ENCODE results near the gene IQCN.

IQCN gene

DNA sequence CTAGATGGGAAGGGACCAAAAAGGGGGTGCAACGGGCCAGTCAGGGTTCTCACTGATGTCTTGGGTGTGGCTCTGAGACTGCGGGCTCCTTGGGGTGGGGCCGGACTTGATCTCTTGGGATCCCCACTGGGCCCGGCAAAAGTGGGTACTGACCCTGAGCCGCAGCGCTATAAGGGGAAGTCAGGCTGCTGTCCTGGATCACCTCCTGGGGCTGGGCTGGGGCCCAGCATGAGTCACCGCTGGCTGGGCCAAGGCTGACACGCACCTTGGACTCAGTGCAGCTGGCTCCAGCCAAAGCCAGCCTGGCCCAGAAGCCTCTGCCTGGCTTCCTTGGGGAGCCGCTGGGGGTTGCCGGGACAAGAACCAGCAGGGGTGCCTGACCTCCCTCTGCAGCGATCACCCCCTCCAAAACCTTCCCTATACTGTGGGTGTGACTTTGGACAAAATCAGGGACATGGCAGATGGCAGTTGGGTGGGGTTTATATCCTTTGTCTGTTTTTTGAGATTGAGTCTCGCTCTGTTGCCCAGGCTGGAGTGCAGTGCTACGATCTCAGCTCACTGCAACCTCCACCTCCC is 617 bp upstream of the IQCN start:
- TF ChIP-seq, protein P1, sequence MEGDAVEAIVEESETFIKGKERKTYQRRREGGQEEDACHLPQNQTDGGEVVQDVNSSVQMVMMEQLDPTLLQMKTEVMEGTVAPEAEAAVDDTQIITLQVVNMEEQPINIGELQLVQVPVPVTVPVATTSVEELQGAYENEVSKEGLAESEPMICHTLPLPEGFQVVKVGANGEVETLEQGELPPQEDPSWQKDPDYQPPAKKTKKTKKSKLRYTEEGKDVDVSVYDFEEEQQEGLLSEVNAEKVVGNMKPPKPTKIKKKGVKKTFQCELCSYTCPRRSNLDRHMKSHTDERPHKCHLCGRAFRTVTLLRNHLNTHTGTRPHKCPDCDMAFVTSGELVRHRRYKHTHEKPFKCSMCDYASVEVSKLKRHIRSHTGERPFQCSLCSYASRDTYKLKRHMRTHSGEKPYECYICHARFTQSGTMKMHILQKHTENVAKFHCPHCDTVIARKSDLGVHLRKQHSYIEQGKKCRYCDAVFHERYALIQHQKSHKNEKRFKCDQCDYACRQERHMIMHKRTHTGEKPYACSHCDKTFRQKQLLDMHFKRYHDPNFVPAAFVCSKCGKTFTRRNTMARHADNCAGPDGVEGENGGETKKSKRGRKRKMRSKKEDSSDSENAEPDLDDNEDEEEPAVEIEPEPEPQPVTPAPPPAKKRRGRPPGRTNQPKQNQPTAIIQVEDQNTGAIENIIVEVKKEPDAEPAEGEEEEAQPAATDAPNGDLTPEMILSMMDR (IDR thresholded peaks at IDR 0.05; ENCODE audit: low read depth, low read length, poor library complexity, severe bottlenecking): no peak
- no peak for TF ChIP-seq EZH2phosphoT487 (IDR thresholded peaks at IDR 0.05; ENCODE audit: borderline replicate concordance, low read length)
- no peaks in the 10 kb centered on the region for H3K9me3 ChIP-seq (ENCODE audit: control insufficient read depth, insufficient read depth, low read length)
- H3K4me3 ChIP-seq (ENCODE audit: low read length): no peak overlapping the region
- peaks cover 37% of the 10 kb centered on the region for H3K36me3 ChIP-seq (ENCODE audit: control insufficient read depth, low read length)
- no peaks in the 10 kb centered on the region for H3K27me3 ChIP-seq (ENCODE audit: control insufficient read depth, low read length)
- no peaks in the 10 kb centered on the region for H3K9me2 ChIP-seq (replicated peaks; ENCODE audit: control insufficient read depth, low read length)
- peaks cover 16% of the 10 kb centered on the region for H3K4me1 ChIP-seq (ENCODE audit: control insufficient read depth, low read length)
- peaks cover 50% of the 10 kb centered on the region for H3K79me2 ChIP-seq (ENCODE audit: control insufficient read depth, low read length)
- peaks cover 22% of the 10 kb centered on the region for H4K20me1 ChIP-seq (ENCODE audit: control insufficient read depth, insufficient read depth, low read depth, low read length)
- H3F3A ChIP-seq (ENCODE audit: control insufficient read depth, insufficient read depth): peaks cover 6% of the 10 kb centered on the region
- H3K27ac ChIP-seq (ENCODE audit: low read depth, low read length): no peak overlapping the region
- no peak overlapping the region for H3K4me2 ChIP-seq (ENCODE audit: low read length)

DNA sequence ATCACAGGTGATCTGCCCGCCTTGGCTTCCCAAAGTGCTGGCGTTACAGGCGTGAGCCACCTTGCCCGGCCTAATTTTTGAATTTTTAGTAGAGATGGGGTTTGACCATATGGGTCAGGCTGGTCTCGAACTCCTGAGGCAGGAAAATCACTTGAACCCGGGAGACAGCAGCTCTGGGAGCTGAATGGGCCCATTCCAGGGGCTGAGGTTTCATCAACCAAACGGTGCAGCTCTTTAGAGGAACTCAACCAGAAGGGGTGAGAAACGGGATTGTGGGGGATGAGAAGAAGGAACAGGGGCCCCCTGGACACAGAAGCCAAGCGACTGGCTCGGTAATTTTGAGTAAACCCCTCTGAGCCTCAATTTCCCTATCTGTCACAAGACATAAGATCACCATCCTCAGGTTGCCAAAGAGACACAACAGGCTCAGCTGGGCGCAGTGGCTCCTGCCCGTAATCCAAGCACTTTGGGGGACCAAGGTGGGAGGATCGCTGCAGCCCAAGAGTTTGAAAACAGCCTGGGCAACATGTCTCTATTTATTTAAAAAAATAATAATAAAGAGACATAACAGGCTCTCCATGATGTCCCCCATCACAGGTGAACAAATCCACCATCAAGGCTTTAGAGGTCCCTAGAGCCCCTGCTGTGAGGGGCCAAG is 562 bp downstream of the IQCN start:
- no peak overlapping the region for H3K4me2 ChIP-seq (ENCODE audit: low read length)
- no peak overlapping the region for H3K27ac ChIP-seq (ENCODE audit: low read depth, low read length)
- peaks cover 9% of the 10 kb centered on the region for H3K4me1 ChIP-seq (ENCODE audit: control insufficient read depth, low read length)
- TF ChIP-seq EZH2phosphoT487 (IDR thresholded peaks at IDR 0.05; ENCODE audit: borderline replicate concordance, low read length): no peak
- TF ChIP-seq, protein P1 (IDR thresholded peaks at IDR 0.05; ENCODE audit: low read depth, low read length, poor library complexity, severe bottlenecking): no peak
- H3F3A ChIP-seq (ENCODE audit: control insufficient read depth, insufficient read depth): peaks cover 7% of the 10 kb centered on the region
- no peaks in the 10 kb centered on the region for H3K9me2 ChIP-seq (replicated peaks; ENCODE audit: control insufficient read depth, low read length)
- H3K27me3 ChIP-seq (ENCODE audit: control insufficient read depth, low read length): no peaks in the 10 kb centered on the region
- H3K4me3 ChIP-seq (ENCODE audit: low read length): no peak overlapping the region
- H4K20me1 ChIP-seq (ENCODE audit: control insufficient read depth, insufficient read depth, low read depth, low read length): peaks cover 16% of the 10 kb centered on the region
- peaks cover 38% of the 10 kb centered on the region for H3K79me2 ChIP-seq (ENCODE audit: control insufficient read depth, low read length)
- H3K9me3 ChIP-seq (ENCODE audit: control insufficient read depth, insufficient read depth, low read length): no peaks in the 10 kb centered on the region
- peaks cover 27% of the 10 kb centered on the region for H3K36me3 ChIP-seq (ENCODE audit: control insufficient read depth, low read length)

DNA sequence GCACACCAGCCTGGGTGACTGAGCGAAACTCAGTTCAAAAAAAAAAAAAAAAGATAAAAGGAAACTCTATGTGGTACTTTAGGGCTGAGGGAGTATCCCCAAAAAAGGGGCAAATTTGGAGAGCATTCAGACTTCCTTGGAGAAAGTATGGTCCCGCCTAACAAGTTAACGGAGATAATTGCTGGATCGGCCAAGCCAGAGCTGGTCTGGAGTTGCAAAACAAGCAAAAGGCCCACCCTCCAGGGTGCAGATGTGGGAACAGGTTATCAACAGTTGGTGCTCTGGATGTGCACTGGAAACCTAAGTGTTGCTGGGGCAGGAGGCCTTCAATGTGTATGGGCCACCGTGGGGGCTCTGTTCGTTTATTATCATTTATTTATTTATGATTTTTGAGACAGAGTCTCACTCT is 2.8 kb downstream of the IQCN start:
- H3K9me2 ChIP-seq (replicated peaks; ENCODE audit: control insufficient read depth, low read length): no peaks in the 10 kb centered on the region
- peaks cover 7% of the 10 kb centered on the region for H3F3A ChIP-seq (ENCODE audit: control insufficient read depth, insufficient read depth)
- no peaks in the 10 kb centered on the region for H3K27me3 ChIP-seq (ENCODE audit: control insufficient read depth, low read length)
- peaks cover 18% of the 10 kb centered on the region for H3K79me2 ChIP-seq (ENCODE audit: control insufficient read depth, low read length)
- H3K4me2 ChIP-seq (ENCODE audit: low read length): no peak overlapping the region
- no peak overlapping the region for H3K4me3 ChIP-seq (ENCODE audit: low read length)
- H3K36me3 ChIP-seq (ENCODE audit: control insufficient read depth, low read length): peaks cover 13% of the 10 kb centered on the region
- no peaks in the 10 kb centered on the region for H3K9me3 ChIP-seq (ENCODE audit: control insufficient read depth, insufficient read depth, low read length)
- TF ChIP-seq, protein P1 (IDR thresholded peaks at IDR 0.05; ENCODE audit: low read depth, low read length, poor library complexity, severe bottlenecking): no peak
- no peak for TF ChIP-seq EZH2phosphoT487 (IDR thresholded peaks at IDR 0.05; ENCODE audit: borderline replicate concordance, low read length)
- no peaks in the 10 kb centered on the region for H3K4me1 ChIP-seq (ENCODE audit: control insufficient read depth, low read length)
- H3K27ac ChIP-seq (ENCODE audit: low read depth, low read length): no peak overlapping the region
- peaks cover 6% of the 10 kb centered on the region; the same call in 1 of the 2 replicates for H4K20me1 ChIP-seq (ENCODE audit: control insufficient read depth, insufficient read depth, low read depth, low read length)
